Central memory CD8-positive, alpha-beta T cell (primary cell): ENCODE measurements around the gene TIGD6.

Experiments
- ATAC-seq: fragments of 150-1000 bp; cut with Tn5 transposase; replicated peaks from 2 replicates; pipeline ENCODE4 v1.10.0; 2022; ENCODE audit warnings: mild to moderate bottlenecking, moderate FRiP score, moderate number of reproducible peaks; ENCODE audit not compliant: poor library complexity, severe bottlenecking; ENCODE audit errors: extremely low read depth
- DNase-seq, 2 donors: peaks; one replicate each; pipeline ENCODE4 v3.0.0; 2021; ENCODE audit warnings: low spot score in 2 of 2
- H3K27ac Mint-ChIP-seq: one replicate; pipeline ENCODE4 v1.8.0; 2022; ENCODE audit warnings: low read depth, mild to moderate bottlenecking, moderate library complexity, mixed read lengths
- H3K27me3 Mint-ChIP-seq: one replicate; pipeline ENCODE4 v1.8.0; 2022; ENCODE audit warnings: mixed read lengths
- H3K36me3 Mint-ChIP-seq: one replicate; pipeline ENCODE4 v1.8.0; 2022; ENCODE audit warnings: mild to moderate bottlenecking, moderate library complexity, mixed read lengths; ENCODE audit not compliant: insufficient read depth
- H3K4me1 Mint-ChIP-seq: one replicate; pipeline ENCODE4 v1.8.0; 2022; ENCODE audit warnings: mixed read lengths
- H3K4me3 Mint-ChIP-seq: one replicate; pipeline ENCODE4 v1.8.0; 2022; ENCODE audit warnings: mild to moderate bottlenecking, moderate library complexity, mixed read lengths
- H3K9me3 Mint-ChIP-seq: one replicate; pipeline ENCODE4 v1.8.0; 2022; ENCODE audit warnings: mixed read lengths

Gene TIGD6

GRCh38 chr5:150009671-150010387, 9.4 kb upstream of the TIGD6 start:
- ATAC-seq (no peak), DNase-seq (no peak)
- peaks cover 54% of the 10 kb centered on the region for H3K36me3 Mint-ChIP-seq
- H3K27ac Mint-ChIP-seq = no peak overlapping the region
- peaks cover 3% of the 10 kb centered on the region for H3K4me1 Mint-ChIP-seq
- H3K27me3 Mint-ChIP-seq = no peaks in the 10 kb centered on the region
- no peak overlapping the region for H3K4me3 Mint-ChIP-seq
- H3K9me3 Mint-ChIP-seq = no peaks in the 10 kb centered on the region

DNA sequence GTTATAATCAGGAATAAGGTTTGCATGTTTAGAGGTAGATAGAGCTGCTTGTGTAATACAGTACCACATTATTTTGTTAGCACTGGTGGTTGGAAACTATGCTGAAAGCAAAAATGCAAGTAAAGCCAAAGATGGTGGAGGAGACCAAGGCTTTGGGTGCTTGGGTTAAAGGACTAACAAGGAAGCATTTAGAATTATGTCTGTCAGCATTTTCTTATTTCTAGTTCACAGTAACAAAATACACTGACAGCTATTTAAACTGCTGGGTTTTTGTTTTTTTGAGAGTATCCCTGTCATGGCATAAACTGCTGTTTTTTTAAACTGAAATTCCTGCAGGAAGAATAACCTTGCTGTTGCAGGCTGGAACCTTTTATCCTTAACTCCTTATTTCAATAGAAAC, 6.6 kb upstream of the TIGD6 start:
- no peaks in the 10 kb centered on the region for H3K9me3 Mint-ChIP-seq
- H3K36me3 Mint-ChIP-seq = peaks cover 45% of the 10 kb centered on the region
- DNase-seq (no peak), ATAC-seq (no peak)
- H3K4me3 Mint-ChIP-seq = no peak overlapping the region
- no peaks in the 10 kb centered on the region for H3K27me3 Mint-ChIP-seq
- H3K4me1 Mint-ChIP-seq = peaks cover 28% of the 10 kb centered on the region
- peak overlapping the region; percentile 14 for H3K27ac Mint-ChIP-seq

- DNase-seq (no peak), ATAC-seq (no peak)
- Mint-ChIP-seq H3K36me3 (peaks cover 40% of the 10 kb centered on the region), H3K9me3 (no peaks in the 10 kb centered on the region), H3K27me3 (no peaks in the 10 kb centered on the region), H3K4me1 (peaks cover 36% of the 10 kb centered on the region), H3K4me3 (no peak overlapping the region), H3K27ac (peak overlapping the region; percentile 14)
Measured at GRCh38 chr5:150006318-150006717, 5.9 kb upstream of the TIGD6 start.

GRCh38 chr5:150001660-150002486, 1.4 kb upstream of the TIGD6 start:
- Mint-ChIP-seq H3K27ac (peak overlapping the region; percentile 80), H3K4me1 (peaks cover 55% of the 10 kb centered on the region), H3K4me3 (peak overlapping the region; percentile 76)

GRCh38 chr5:150000990-150001659, 671 bp upstream of the TIGD6 start:
- peak; percentile 41 for ATAC-seq
- Mint-ChIP-seq H3K4me3 (peak overlapping the region; percentile 76), H3K36me3 (peaks cover 20% of the 10 kb centered on the region), H3K27me3 (no peaks in the 10 kb centered on the region), H3K4me1 (peaks cover 55% of the 10 kb centered on the region), H3K27ac (peak overlapping the region; percentile 80), H3K9me3 (no peaks in the 10 kb centered on the region)
- peak in 1 of 2 donors; percentile 23 for DNase-seq

More at GRCh38 chr5:150001660-150002486, 1.4 kb upstream of the TIGD6 start:
- Mint-ChIP-seq H3K36me3 (peaks cover 25% of the 10 kb centered on the region), H3K27me3 (no peaks in the 10 kb centered on the region), H3K9me3 (no peaks in the 10 kb centered on the region)
- ATAC-seq = peak; percentile 79
- peak; percentile 35 to 47 for DNase-seq

DNA sequence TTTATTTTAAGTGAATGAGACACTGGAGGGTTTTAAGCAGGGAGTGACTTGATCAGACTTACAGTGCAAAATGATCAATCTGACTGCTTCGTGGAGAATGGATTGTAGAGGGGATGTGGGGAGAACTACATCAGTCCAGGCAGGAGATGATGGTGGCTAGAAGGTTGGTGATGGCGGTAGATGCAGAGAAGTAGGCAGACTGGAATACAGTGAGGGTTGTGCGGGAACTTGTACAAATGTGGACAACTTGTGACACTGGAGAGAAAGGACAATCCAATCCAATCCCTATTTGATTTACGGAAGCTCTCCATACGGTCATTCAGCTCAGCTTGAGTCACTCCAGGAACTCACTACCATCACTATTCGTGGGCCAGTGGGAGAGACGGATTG, 593 bp downstream of the TIGD6 start:
- peak overlapping the region; percentile 76 for H3K4me3 Mint-ChIP-seq
- peaks cover 14% of the 10 kb centered on the region for H3K36me3 Mint-ChIP-seq
- H3K4me1 Mint-ChIP-seq = peaks cover 52% of the 10 kb centered on the region
- H3K27ac Mint-ChIP-seq = peak overlapping the region; percentile 85
- DNase-seq (no peak), ATAC-seq (no peak)
- no peaks in the 10 kb centered on the region for H3K9me3 Mint-ChIP-seq
- no peaks in the 10 kb centered on the region for H3K27me3 Mint-ChIP-seq

- no peak for DNase-seq
- H3K27ac Mint-ChIP-seq = peak overlapping the region; percentile 85
Measured at GRCh38 chr5:149999359-149999758, 1.1 kb downstream of the TIGD6 start.

DNA sequence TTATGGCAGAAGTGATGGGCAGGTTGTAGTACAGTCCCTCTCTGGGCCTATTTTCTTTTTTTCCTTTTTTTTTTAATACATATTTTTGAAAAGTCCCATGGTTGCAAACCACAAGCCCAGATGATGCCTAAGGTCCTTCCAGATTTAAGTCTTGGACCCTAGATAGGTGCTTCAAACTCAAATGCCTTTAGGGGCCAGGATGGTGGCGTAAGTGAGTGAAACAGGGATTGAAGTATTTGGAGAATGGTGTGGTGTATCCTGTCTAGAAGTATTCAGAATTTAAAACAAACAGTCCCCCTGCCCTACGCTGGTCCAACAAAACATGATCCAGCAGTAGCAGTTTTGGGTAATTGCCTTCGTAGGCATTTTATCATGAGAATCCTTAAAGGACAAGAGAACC, 2.2 kb downstream of the TIGD6 start:
- peaks cover 7% of the 10 kb centered on the region for H3K36me3 Mint-ChIP-seq
- peaks cover 38% of the 10 kb centered on the region for H3K4me1 Mint-ChIP-seq
- ATAC-seq = no peak
- no peak overlapping the region for H3K27ac Mint-ChIP-seq
- H3K4me3 Mint-ChIP-seq = no peak overlapping the region
- no peaks in the 10 kb centered on the region for H3K9me3 Mint-ChIP-seq
- no peaks in the 10 kb centered on the region for H3K27me3 Mint-ChIP-seq
- no peak for DNase-seq

More at GRCh38 chr5:149999359-149999758, 1.1 kb downstream of the TIGD6 start:
- Mint-ChIP-seq H3K36me3 (peaks cover 11% of the 10 kb centered on the region), H3K4me1 (peaks cover 47% of the 10 kb centered on the region), H3K9me3 (no peaks in the 10 kb centered on the region), H3K27me3 (no peaks in the 10 kb centered on the region), H3K4me3 (peak overlapping the region; percentile 76)
- no peak for ATAC-seq

DNA sequence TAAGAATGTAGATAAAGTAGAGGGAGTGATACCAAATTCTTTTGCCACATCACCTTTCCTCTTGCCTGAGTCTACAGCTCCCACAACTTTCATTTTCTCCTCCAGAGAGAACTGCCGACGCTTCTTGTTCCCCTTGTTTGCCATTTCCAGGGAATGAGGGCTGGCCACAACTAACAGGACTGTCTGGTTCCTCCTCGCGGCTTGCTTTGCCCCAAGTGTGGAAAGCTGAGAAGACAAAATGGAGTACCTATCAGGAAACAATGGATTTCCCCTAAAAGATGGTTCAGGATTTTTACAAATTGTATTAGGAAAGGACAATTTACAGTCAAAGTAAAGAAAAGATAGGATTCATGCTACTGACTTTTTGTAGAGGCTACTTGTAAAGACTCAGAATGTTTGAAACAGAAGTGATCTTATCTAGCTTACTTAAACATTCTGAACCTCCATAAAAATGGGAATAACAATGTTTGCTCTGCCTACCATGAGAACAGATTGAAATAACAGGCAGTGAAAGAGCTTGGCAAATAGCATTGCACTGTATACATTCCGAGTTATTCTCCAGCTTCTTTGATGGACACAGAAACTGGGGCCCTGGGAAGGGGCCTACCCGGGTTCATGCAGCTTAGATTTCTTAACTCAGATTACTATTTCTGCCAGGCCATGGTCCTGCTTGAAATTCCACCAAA, 4.1 kb downstream of the TIGD6 start:
- H3K27ac Mint-ChIP-seq = no peak overlapping the region
- no peaks in the 10 kb centered on the region for H3K27me3 Mint-ChIP-seq
- ATAC-seq (no peak), DNase-seq (no peak)
- H3K4me1 Mint-ChIP-seq = peaks cover 20% of the 10 kb centered on the region
- peaks cover 4% of the 10 kb centered on the region for H3K36me3 Mint-ChIP-seq
- no peak overlapping the region for H3K4me3 Mint-ChIP-seq
- no peaks in the 10 kb centered on the region for H3K9me3 Mint-ChIP-seq

DNA sequence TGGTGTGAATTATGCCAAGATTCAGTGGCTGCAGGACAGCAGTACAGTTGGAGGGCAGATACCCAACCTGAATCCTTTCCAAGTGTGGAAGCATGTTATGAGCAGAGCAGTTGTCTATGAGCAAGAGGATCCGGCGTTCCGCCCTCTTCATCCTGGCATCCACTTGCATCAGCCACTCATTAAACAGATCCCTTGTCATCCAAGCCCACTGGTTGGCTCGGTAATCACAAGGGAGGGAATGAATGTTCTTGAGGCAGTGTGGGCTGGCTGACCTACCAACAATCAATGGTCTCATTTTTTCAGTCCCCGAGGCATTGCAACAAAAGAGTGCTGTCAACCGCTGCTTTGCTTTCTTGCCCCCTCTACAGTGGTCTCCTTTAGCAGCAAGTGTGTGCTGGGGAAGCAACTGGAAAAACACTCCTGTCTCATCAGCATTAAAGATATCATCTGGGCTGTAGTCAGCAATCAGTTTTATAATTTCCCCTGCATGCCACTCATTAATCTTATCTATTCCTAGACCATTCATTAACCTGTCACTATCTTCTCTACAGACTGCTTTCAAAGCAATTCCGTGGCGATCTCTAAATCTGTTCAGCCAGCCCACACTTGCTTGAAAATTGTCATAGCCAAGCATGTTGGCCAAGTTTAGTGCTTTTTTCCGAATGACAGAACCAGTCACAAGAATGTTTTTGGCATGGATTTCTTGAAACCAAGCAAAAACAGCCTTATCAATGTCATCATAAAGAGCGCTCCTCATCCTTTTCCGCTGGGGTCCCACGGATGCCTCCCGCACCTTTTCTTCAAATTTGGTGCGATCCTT, 4.9 kb downstream of the TIGD6 start:
- Mint-ChIP-seq H3K27ac (no peak overlapping the region), H3K36me3 (peaks cover 3% of the 10 kb centered on the region), H3K4me1 (peaks cover 23% of the 10 kb centered on the region), H3K27me3 (no peaks in the 10 kb centered on the region), H3K4me3 (no peak overlapping the region), H3K9me3 (no peaks in the 10 kb centered on the region)
- no peak for DNase-seq
- ATAC-seq = no peak

GRCh38 chr5:149993471-149993870, 7.0 kb downstream of the TIGD6 start:
- Mint-ChIP-seq H3K9me3 (no peaks in the 10 kb centered on the region), H3K36me3 (peaks cover 3% of the 10 kb centered on the region), H3K4me3 (no peak overlapping the region), H3K27ac (no peak overlapping the region), H3K4me1 (peaks cover 7% of the 10 kb centered on the region), H3K27me3 (no peaks in the 10 kb centered on the region)
- DNase-seq = no peak
- no peak for ATAC-seq
